HepG2 (cell line): ENCODE measurements around the gene ABCB6. TPM values are rescaled to one million over a fixed set of nuclear protein-coding genes. Genes with fewer than 3 reads are reported as not detected.

Experiments used
- GLI4 ChIP-seq: sonication (generic); formaldehyde crosslinking; IDR thresholded peaks from 2 replicates; pipeline ENCODE4 v1.5.1; 2020; ENCODE audit warnings: missing genetic modification reagents, mild to moderate bottlenecking, moderate library complexity, borderline replicate concordance
- NR1H2 ChIP-seq: sonication (generic); formaldehyde crosslinking; IDR thresholded peaks from 2 replicates; pipeline ENCODE4 v1.8.1; 2022; ENCODE audit warnings: low read depth, missing genetic modification reagents, borderline replicate concordance
- NR2F1 ChIP-seq, 2 experiments: fragments of 450-650 bp in 1 of 2; formaldehyde crosslinking in 1 of 2; IDR thresholded peaks; 2 replicates each; pipeline versions ENCODE4 v1.5.0 to v1.6.1; 2016 to 2020; ENCODE audit warnings: mild to moderate bottlenecking in 1 of 2, missing compliant biosample characterization in 1 of 2, missing genetic modification reagents in 1 of 2, moderate library complexity in 1 of 2
- POLR2A ChIP-seq, 2 experiments: IDR thresholded peaks; 2 replicates each; pipeline ENCODE4 v1.6.1; 2011; ENCODE audit warnings: low read depth in 2 of 2, low read length in 2 of 2, mild to moderate bottlenecking in 1 of 2, moderate library complexity in 1 of 2; ENCODE audit not compliant: insufficient read depth in 1 of 2
- TCF12 ChIP-seq, 2 experiments: fragments of 450-650 bp in 1 of 2; sonication (generic) in 1 of 2; formaldehyde crosslinking in 1 of 2; IDR thresholded peaks; 2 replicates each; pipeline versions ENCODE4 v1.6.1 to v1.8.0; 2017 to 2022; ENCODE audit warnings: antibody characterized with exemption in 1 of 2, mild to moderate bottlenecking in 1 of 2, missing genetic modification reagents in 1 of 2, moderate library complexity in 1 of 2
- TCF7 ChIP-seq: sonication (generic); IDR thresholded peaks from 2 replicates; pipeline ENCODE4 v1.6.1; 2016; ENCODE audit warnings: antibody characterized with exemption, low read depth
- TSC22D2 ChIP-seq: sonication (generic); formaldehyde crosslinking; IDR thresholded peaks from 2 replicates; pipeline ENCODE4 v1.5.1; 2020; ENCODE audit warnings: missing genetic modification reagents, mild to moderate bottlenecking, borderline replicate concordance
- ZFP62 ChIP-seq: sonication (generic); formaldehyde crosslinking; IDR thresholded peaks from 2 replicates; pipeline ENCODE4 v1.4.0; 2020; ENCODE audit warnings: missing genetic modification reagents
- ZFY ChIP-seq: sonication (generic); formaldehyde crosslinking; IDR thresholded peaks from 2 replicates; pipeline ENCODE4 v1.4.0; 2020; ENCODE audit warnings: missing genetic modification reagents
- polyA plus RNA-seq, 8 experiments: library from polyadenylated mRNA; depleted of rRNA in 3 of 8; stranded (reverse) in 7 of 8; unstranded in 1 of 8; fragments of >200 nt; fragmentation: Illumina TruSeq in 4 of 8; extraction: Trizol in 4 of 8; gene quantifications; 2 replicates each; pipeline versions ENCODE4 v1.2.1 to v1.2.3, GENCODE V29; 2011 to 2016; ENCODE audit warnings: low read depth in 4 of 8, missing spikeins in 1 of 8, mixed read lengths in 1 of 8; ENCODE audit not compliant: insufficient read depth in 1 of 8
- total RNA-seq, 5 experiments: library from RNA; depleted of rRNA; stranded (reverse); fragments of >200 nt; fragmentation: Illumina TruSeq; extraction: Trizol; gene quantifications; 2 replicates each; pipeline ENCODE4 v1.2.3, GENCODE V29; 2016; ENCODE audit warnings: low read depth in 1 of 5
- TF ChIP-seq, protein P1 (sequence below): sonication (generic); formaldehyde crosslinking; IDR thresholded peaks from 2 replicates; pipeline ENCODE4 v1.8.1; 2023; ENCODE audit warnings: missing genetic modification reagents, mild to moderate bottlenecking, borderline replicate concordance
- TF ChIP-seq, protein P2 (sequence below): sonication (generic); formaldehyde crosslinking; IDR thresholded peaks from 2 replicates; pipeline ENCODE4 v1.5.0; 2020; ENCODE audit warnings: mild to moderate bottlenecking, missing genetic modification reagents, borderline replicate concordance
- TF ChIP-seq, protein P3 (sequence below): sonication (generic); formaldehyde crosslinking; IDR thresholded peaks from 2 replicates; pipeline ENCODE4 v1.4.0; 2020; ENCODE audit warnings: missing genetic modification reagents, borderline replicate concordance
- TF ChIP-seq, protein P4 (sequence below): sonication (generic); formaldehyde crosslinking; IDR thresholded peaks from 2 replicates; pipeline ENCODE4 v1.4.0; 2020; ENCODE audit warnings: mild to moderate bottlenecking, missing genetic modification reagents
- TF ChIP-seq, protein P5 (sequence below): IDR thresholded peaks from 2 replicates; pipeline ENCODE4 v1.6.1; 2016

ABCB6 gene
- total and polyA plus RNA-seq, 2 of the 13 experiments (the other 11 are each of a cell fraction or from before 2014, with no cell fraction given), result 91.1 to 137 TPM

DNA sequence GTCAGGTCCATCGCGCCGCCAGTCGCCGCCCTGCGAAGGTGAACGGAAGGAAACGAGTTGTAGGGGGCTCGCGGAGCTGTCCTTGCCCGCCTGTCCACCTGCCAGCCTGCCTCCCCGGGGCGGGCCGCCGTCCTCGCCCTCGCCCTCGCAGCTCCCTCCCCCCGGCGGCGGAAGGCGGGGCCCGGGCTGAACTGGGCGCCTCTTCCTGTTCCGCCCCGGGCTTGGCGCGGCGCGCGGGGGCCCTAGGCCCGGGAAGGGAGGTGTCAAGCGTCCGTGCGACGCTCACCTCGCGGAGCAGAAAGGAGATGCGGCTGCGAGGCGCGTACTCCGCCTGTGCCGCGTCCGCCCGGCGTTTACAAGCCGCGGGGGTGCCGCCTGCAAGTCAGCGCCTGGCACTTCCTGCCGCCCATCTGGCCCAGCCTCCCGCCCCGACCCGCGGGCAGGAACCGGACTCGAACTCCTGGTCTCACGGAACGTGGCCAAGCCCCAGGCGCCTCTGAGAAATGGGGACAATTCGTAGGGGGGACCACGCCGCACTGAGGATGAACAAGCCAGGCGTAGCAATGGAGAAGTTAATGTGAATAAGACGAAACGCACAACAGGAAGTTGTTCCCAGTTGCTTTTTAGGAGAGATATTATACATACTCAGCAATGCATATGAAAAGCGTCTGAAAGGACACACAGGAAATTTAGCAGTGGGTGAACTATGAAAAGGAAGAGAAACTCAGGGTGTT lies 41.8 kb downstream of the ABCB6 start, which contains the start of gene CNPPD1 (continued):
- TF ChIP-seq TCF12 (IDR thresholded peaks at IDR 0.05), result no peak
- TF ChIP-seq TCF12 (CRISPR knock-in tag; IDR thresholded peaks at IDR 0.05), result peak; percentile 89
- TF ChIP-seq, protein P1, sequence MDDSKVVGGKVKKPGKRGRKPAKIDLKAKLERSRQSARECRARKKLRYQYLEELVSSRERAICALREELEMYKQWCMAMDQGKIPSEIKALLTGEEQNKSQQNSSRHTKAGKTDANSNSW, result peak; percentile 97
- no peak for TF ChIP-seq ZFP62 (CRISPR knock-in tag)
- peak; percentile 95 for TF ChIP-seq TSC22D2 (CRISPR knock-in tag)
- TF ChIP-seq NR2F1 (CRISPR knock-in tag; IDR thresholded peaks at IDR 0.05), result no peak; a peak in 1 of 4 replicates
- TF ChIP-seq POLR2A (IDR thresholded peaks at IDR 0.05; ENCODE audit: insufficient read depth in 1 of 2, low read depth in 2 of 2, low read length in 2 of 2), result peak in 1 of 2 experiments; percentile 58; a peak in 2 of 4 replicates
- TF ChIP-seq ZFY (CRISPR knock-in tag), result peak; percentile 96
- TF ChIP-seq, protein P2, sequence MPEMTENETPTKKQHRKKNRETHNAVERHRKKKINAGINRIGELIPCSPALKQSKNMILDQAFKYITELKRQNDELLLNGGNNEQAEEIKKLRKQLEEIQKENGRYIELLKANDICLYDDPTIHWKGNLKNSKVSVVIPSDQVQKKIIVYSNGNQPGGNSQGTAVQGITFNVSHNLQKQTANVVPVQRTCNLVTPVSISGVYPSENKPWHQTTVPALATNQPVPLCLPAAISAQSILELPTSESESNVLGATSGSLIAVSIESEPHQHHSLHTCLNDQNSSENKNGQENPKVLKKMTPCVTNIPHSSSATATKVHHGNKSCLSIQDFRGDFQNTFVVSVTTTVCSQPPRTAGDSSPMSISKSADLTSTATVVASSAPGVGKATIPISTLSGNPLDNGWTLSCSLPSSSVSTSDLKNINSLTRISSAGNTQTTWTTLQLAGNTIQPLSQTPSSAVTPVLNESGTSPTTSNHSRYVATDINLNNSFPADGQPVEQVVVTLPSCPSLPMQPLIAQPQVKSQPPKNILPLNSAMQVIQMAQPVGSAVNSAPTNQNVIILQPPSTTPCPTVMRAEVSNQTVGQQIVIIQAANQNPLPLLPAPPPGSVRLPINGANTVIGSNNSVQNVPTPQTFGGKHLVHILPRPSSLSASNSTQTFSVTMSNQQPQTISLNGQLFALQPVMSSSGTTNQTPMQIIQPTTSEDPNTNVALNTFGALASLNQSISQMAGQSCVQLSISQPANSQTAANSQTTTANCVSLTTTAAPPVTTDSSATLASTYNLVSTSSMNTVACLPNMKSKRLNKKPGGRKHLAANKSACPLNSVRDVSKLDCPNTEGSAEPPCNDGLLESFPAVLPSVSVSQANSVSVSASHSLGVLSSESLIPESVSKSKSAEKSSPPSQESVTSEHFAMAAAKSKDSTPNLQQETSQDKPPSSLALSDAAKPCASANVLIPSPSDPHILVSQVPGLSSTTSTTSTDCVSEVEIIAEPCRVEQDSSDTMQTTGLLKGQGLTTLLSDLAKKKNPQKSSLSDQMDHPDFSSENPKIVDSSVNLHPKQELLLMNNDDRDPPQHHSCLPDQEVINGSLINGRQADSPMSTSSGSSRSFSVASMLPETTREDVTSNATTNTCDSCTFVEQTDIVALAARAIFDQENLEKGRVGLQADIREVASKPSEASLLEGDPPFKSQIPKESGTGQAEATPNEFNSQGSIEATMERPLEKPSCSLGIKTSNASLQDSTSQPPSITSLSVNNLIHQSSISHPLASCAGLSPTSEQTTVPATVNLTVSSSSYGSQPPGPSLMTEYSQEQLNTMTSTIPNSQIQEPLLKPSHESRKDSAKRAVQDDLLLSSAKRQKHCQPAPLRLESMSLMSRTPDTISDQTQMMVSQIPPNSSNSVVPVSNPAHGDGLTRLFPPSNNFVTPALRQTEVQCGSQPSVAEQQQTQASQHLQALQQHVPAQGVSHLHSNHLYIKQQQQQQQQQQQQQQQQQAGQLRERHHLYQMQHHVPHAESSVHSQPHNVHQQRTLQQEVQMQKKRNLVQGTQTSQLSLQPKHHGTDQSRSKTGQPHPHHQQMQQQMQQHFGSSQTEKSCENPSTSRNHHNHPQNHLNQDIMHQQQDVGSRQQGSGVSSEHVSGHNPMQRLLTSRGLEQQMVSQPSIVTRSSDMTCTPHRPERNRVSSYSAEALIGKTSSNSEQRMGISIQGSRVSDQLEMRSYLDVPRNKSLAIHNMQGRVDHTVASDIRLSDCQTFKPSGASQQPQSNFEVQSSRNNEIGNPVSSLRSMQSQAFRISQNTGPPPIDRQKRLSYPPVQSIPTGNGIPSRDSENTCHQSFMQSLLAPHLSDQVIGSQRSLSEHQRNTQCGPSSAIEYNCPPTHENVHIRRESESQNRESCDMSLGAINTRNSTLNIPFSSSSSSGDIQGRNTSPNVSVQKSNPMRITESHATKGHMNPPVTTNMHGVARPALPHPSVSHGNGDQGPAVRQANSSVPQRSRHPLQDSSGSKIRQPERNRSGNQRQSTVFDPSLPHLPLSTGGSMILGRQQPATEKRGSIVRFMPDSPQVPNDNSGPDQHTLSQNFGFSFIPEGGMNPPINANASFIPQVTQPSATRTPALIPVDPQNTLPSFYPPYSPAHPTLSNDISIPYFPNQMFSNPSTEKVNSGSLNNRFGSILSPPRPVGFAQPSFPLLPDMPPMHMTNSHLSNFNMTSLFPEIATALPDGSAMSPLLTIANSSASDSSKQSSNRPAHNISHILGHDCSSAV (CRISPR knock-in tag), result 0 out of 2 replicates have a peak, but pooled peaks have one; percentile 96
- peak; percentile 94 for TF ChIP-seq NR1H2 (CRISPR knock-in tag)
- no peak; the same call in 1 of the 2 replicates for TF ChIP-seq GLI4
- TF ChIP-seq TCF7, result no peak
- TF ChIP-seq, protein P3, sequence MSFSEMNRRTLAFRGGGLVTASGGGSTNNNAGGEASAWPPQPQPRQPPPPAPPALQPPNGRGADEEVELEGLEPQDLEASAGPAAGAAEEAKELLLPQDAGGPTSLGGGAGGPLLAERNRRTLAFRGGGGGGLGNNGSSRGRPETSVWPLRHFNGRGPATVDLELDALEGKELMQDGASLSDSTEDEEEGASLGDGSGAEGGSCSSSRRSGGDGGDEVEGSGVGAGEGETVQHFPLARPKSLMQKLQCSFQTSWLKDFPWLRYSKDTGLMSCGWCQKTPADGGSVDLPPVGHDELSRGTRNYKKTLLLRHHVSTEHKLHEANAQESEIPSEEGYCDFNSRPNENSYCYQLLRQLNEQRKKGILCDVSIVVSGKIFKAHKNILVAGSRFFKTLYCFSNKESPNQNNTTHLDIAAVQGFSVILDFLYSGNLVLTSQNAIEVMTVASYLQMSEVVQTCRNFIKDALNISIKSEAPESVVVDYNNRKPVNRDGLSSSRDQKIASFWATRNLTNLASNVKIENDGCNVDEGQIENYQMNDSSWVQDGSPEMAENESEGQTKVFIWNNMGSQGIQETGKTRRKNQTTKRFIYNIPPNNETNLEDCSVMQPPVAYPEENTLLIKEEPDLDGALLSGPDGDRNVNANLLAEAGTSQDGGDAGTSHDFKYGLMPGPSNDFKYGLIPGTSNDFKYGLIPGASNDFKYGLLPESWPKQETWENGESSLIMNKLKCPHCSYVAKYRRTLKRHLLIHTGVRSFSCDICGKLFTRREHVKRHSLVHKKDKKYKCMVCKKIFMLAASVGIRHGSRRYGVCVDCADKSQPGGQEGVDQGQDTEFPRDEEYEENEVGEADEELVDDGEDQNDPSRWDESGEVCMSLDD (CRISPR knock-in tag), result no peak
- TF ChIP-seq, protein P4, sequence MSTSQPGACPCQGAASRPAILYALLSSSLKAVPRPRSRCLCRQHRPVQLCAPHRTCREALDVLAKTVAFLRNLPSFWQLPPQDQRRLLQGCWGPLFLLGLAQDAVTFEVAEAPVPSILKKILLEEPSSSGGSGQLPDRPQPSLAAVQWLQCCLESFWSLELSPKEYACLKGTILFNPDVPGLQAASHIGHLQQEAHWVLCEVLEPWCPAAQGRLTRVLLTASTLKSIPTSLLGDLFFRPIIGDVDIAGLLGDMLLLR (CRISPR knock-in tag), result peak; percentile 99
- TF ChIP-seq, protein P5, sequence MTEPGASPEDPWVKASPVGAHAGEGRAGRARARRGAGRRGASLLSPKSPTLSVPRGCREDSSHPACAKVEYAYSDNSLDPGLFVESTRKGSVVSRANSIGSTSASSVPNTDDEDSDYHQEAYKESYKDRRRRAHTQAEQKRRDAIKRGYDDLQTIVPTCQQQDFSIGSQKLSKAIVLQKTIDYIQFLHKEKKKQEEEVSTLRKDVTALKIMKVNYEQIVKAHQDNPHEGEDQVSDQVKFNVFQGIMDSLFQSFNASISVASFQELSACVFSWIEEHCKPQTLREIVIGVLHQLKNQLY (CRISPR knock-in tag), result peak; percentile 65
